OCI-LY1 (cell line): Measurements from ENCODE around the gene MAP2K7.

Experiments
- EZH2 ChIP-seq: fragments of 200-600 bp; sonication (generic), shearing (Covaris generic); IDR thresholded peaks from 2 replicates; pipeline ENCODE4 v1.8.0; 2017; ENCODE audit warnings: borderline replicate concordance, mixed run types, mild to moderate bottlenecking, antibody characterized with exemption, low read length, moderate library complexity, mixed read lengths
- TF ChIP-seq, protein P1 (sequence below): fragments of 200-600 bp; sonication (generic), shearing (Covaris generic); IDR thresholded peaks from 2 replicates; pipeline ENCODE4 v1.5.1; 2017; ENCODE audit warnings: mild to moderate bottlenecking, antibody characterized with exemption, low read length, moderate library complexity, mixed read lengths

DNA sequence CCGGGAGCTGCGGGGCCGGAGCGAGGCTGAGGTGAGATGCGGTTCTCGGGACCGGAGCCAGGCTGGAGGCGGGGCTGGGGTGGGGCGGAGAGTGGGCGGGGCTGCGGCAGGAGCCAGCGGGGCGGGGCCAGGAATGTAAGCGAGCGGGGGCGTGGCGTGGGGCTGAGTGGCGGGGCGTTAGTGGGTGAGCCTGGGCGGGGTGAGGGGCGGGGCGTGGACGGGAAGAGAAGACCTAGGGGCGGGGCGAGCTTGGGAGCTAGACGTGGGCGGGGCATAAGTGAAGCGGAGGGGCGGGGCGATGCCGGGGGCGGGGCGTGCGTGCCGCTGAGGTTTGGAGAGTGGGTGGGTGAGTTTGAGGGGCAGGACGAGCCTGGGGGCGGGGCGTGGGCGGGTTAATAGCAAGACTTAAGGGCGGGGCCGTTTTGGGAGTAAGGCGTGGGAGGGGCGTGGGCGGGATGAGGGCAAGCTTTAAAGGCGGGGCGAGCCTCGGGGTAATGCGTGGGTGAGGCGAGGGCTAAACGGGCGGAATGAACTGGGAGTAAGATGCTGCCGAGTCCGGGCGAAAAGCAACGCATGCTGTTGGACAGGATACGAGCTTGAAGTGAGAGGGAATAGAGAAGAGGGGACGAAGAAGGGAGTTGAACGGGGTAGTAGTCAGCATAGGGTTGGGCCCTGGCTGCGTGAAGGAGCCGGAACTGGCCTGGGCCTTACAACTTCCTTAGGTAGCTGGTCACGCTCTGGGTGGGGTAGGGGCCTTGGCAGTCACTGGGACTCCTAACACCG lies 17.0 kb downstream of the MAP2K7 start:
- TF ChIP-seq, protein P1, sequence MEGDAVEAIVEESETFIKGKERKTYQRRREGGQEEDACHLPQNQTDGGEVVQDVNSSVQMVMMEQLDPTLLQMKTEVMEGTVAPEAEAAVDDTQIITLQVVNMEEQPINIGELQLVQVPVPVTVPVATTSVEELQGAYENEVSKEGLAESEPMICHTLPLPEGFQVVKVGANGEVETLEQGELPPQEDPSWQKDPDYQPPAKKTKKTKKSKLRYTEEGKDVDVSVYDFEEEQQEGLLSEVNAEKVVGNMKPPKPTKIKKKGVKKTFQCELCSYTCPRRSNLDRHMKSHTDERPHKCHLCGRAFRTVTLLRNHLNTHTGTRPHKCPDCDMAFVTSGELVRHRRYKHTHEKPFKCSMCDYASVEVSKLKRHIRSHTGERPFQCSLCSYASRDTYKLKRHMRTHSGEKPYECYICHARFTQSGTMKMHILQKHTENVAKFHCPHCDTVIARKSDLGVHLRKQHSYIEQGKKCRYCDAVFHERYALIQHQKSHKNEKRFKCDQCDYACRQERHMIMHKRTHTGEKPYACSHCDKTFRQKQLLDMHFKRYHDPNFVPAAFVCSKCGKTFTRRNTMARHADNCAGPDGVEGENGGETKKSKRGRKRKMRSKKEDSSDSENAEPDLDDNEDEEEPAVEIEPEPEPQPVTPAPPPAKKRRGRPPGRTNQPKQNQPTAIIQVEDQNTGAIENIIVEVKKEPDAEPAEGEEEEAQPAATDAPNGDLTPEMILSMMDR = no peak
- no peak for TF ChIP-seq EZH2
